Measurements from ENCODE around the gene C19orf67.

The C19orf67 gene

GRCh38 chr19:14088634-14089411, 3.2 kb upstream of the C19orf67 start:
- DNase-seq (ENCODE audit: extremely low read depth in 1 of 2, low read depth in 1 of 2) = no peak

GRCh38 chr19:14086098-14086497, 515 bp upstream of the C19orf67 start:
- DNase-seq (ENCODE audit: extremely low read depth in 1 of 2, low read depth in 1 of 2) = no peak

- DNase-seq (ENCODE audit: extremely low read depth in 1 of 2, low read depth in 1 of 2) = no peak
Measured at GRCh38 chr19:14082675-14082960, 3.0 kb downstream of the C19orf67 start.

GRCh38 chr19:14081797-14082674, 3.5 kb downstream of the C19orf67 start:
- no peak for DNase-seq (ENCODE audit: extremely low read depth in 1 of 2, low read depth in 1 of 2)

GRCh38 chr19:14080887-14081796, 4.4 kb downstream of the C19orf67 start:
- peak; percentile 98 to 99 for DNase-seq (ENCODE audit: extremely low read depth in 1 of 2, low read depth in 1 of 2)

- no peak for DNase-seq (ENCODE audit: extremely low read depth in 1 of 2, low read depth in 1 of 2)
Measured at GRCh38 chr19:14078411-14078810, 7.2 kb downstream of the C19orf67 start.

- DNase-seq (ENCODE audit: extremely low read depth in 1 of 2, low read depth in 1 of 2) = no peak
Measured at GRCh38 chr19:14073925-14074838, 11.4 kb downstream of the C19orf67 start.

- DNase-seq (ENCODE audit: extremely low read depth in 1 of 2, low read depth in 1 of 2) = peak in 1 of 2 donors; percentile 66
Measured at GRCh38 chr19:14073261-14073924, 12.2 kb downstream of the C19orf67 start.

GRCh38 chr19:14072535-14073260, 12.9 kb downstream of the C19orf67 start, which contains the start of gene MISP3:
Gene MISP3, plus strand, starts transcription at chr19:14072786. Its CDS starts 524 bp downstream, at chr19:14073310.
- DNase-seq (ENCODE audit: extremely low read depth in 1 of 2, low read depth in 1 of 2) = no peak

GRCh38 chr19:14070268-14071050, 15.1 kb downstream of the C19orf67 start:
- DNase-seq (ENCODE audit: extremely low read depth in 1 of 2, low read depth in 1 of 2) = no peak

GRCh38 chr19:14066134-14066533, 19.4 kb downstream of the C19orf67 start:
- DNase-seq (ENCODE audit: extremely low read depth in 1 of 2, low read depth in 1 of 2) = no peak

- no peak for DNase-seq (ENCODE audit: extremely low read depth in 1 of 2, low read depth in 1 of 2)
Measured at GRCh38 chr19:14063105-14063504, 22.5 kb downstream of the C19orf67 start.

GRCh38 chr19:14062558-14062855, 23.1 kb downstream of the C19orf67 start:
- DNase-seq (ENCODE audit: extremely low read depth in 1 of 2, low read depth in 1 of 2) = no peak

- DNase-seq (ENCODE audit: extremely low read depth in 1 of 2, low read depth in 1 of 2) = no peak
Measured at GRCh38 chr19:14061751-14062557, 23.6 kb downstream of the C19orf67 start, which contains the start of gene PALM3. Gene PALM3, minus strand, starts transcription at chr19:14062076. Its CDS starts 96 bp downstream, at chr19:14061980.

GRCh38 chr19:14061081-14061749, 24.4 kb downstream of the C19orf67 start:
- no peak for DNase-seq (ENCODE audit: extremely low read depth in 1 of 2, low read depth in 1 of 2)

- no peak for DNase-seq (ENCODE audit: extremely low read depth in 1 of 2, low read depth in 1 of 2)
Measured at GRCh38 chr19:14059652-14060155, 25.9 kb downstream of the C19orf67 start.
